Neural cell (in vitro differentiated cells): ENCODE measurements around the gene A1CF.

Experiments used
- CTCF ChIP-seq: fragments of 450-650 bp; IDR thresholded peaks from 2 replicates; pipeline ENCODE4 v1.5.1; 2014; ENCODE audit warnings: antibody characterized with exemption, mild to moderate bottlenecking, moderate library complexity; ENCODE audit not compliant: poor library complexity, severe bottlenecking
- EP300 ChIP-seq: fragments of 450-650 bp; conservative IDR thresholded peaks from 2 replicates; pipeline ENCODE4 v1.6.1; 2014; ENCODE audit warnings: antibody characterized with exemption, mild to moderate bottlenecking, moderate library complexity; ENCODE audit not compliant: poor library complexity, severe bottlenecking
- EZH2 ChIP-seq: fragments of 200-600, 300-800 bp; shearing (Covaris generic), sonication (generic); IDR thresholded peaks from 2 replicates; pipeline ENCODE4 v1.6.1; 2014; ENCODE audit warnings: antibody characterized with exemption, low read length, borderline replicate concordance, mild to moderate bottlenecking; ENCODE audit not compliant: insufficient read depth, poor library complexity, severe bottlenecking
- MXI1 ChIP-seq: fragments of 450-650 bp; conservative IDR thresholded peaks from 2 replicates; pipeline ENCODE4 v1.6.1; 2014; ENCODE audit warnings: antibody characterized with exemption, mild to moderate bottlenecking; ENCODE audit not compliant: poor library complexity, severe bottlenecking
- POLR2AphosphoS5 ChIP-seq: IDR thresholded peaks from 2 replicates; pipeline ENCODE4 v1.6.1; 2012
- RAD21 ChIP-seq: fragments of 450-650 bp; conservative IDR thresholded peaks from 2 replicates; pipeline ENCODE4 v1.6.1; 2014; ENCODE audit warnings: antibody characterized with exemption, mild to moderate bottlenecking, moderate library complexity
- REST ChIP-seq: IDR thresholded peaks from 2 replicates; pipeline ENCODE4 v1.6.1; 2012; ENCODE audit warnings: borderline replicate concordance
- SMC3 ChIP-seq: fragments of 450-650 bp; conservative IDR thresholded peaks from 2 replicates; pipeline ENCODE4 v1.6.1; 2014; ENCODE audit warnings: antibody characterized with exemption, mild to moderate bottlenecking, moderate library complexity; ENCODE audit not compliant: poor library complexity

- TF ChIP-seq CTCF (no peak), POLR2AphosphoS5 (no peak), EP300 (no peak), REST (no peak), EZH2 (no peak), SMC3 (no peak), MXI1 (no peak), RAD21 (no peak)
Observed at GRCh38 chr10:50927522-50928189, 42.2 kb upstream of the A1CF start.
